ENCODE measurements around the gene IL1RL2. TPM values are rescaled to one million over a fixed set of nuclear protein-coding genes. Genes with fewer than 3 reads are reported as not detected.

The IL1RL2 gene
- total and polyA plus RNA-seq, 2 of the 8 experiments (the other 6 are each of a cell fraction or from before 2014, with no cell fraction given), result not detected

- TF ChIP-seq CHD7 (IDR thresholded peaks at IDR 0.05; ENCODE audit: insufficient replicate concordance, low read length) (no peak), HDAC6 (IDR thresholded peaks at IDR 0.05; ENCODE audit: low read depth, low read length) (no peak), JUN (IDR thresholded peaks at IDR 0.05; ENCODE audit: low read depth, low read length) (no peak), EZH2 (IDR thresholded peaks at IDR 0.05; ENCODE audit: low read depth, low read length, severe bottlenecking) (no peak), KDM5A (IDR thresholded peaks at IDR 0.05; ENCODE audit: low read length) (no peak), USF2 (IDR thresholded peaks at IDR 0.05; ENCODE audit: low read length) (no peak), ZNF274 (IDR thresholded peaks at IDR 0.05; ENCODE audit: borderline replicate concordance, extremely low read depth, low read length) (no peak), KDM1A (IDR thresholded peaks at IDR 0.05; ENCODE audit: borderline replicate concordance, low read length) (no peak), CHD2 (IDR thresholded peaks at IDR 0.05; ENCODE audit: low read length) (no peak), FOSL1 (IDR thresholded peaks at IDR 0.05; ENCODE audit: insufficient read depth, low read depth, low read length) (no peak)
Measured at GRCh38 chr2:102238778-102239177, 52.0 kb downstream of the IL1RL2 start (continued).
